ENCODE data around the gene SLC36A3.
"Not testable (repeated sequence)": the region's sequence is repeated elsewhere in the genome, so short reads cannot be mapped to it uniquely, and the experiment has no call there.

Gene SLC36A3

DNA sequence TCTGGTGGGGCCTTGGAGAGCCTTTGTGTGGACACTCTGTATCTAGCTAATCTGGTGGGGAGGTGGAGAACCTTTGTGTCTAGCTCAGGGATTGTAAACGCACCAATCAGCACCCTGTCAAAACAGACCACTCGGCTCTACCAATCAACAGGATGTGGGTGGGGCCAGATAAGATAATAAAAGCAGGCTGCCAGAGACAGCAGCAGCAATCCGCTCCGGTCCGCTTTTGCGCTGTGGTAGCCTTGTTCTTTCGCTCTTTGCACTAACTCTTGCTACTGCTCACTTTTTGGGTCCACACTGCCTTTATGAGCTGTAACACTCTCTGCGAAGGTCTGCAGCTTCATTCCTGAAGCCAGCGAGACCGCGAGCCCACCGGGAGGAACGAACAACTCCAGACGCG is 6.3 kb upstream of the SLC36A3 start:
- not testable (repeated sequence) for H3K27me3 ChIP-seq (ENCODE audit: insufficient read depth, poor library complexity, severe bottlenecking); H3K4me3 ChIP-seq (replicated peaks; ENCODE audit: insufficient read depth, low read length); H3K27ac ChIP-seq (replicated peaks); DNase-seq (ENCODE audit: low read depth in 1 of 2, low spot score in 1 of 2)

- DNase-seq (ENCODE audit: low read depth in 1 of 2, low spot score in 1 of 2); H3K27me3 ChIP-seq (ENCODE audit: insufficient read depth, poor library complexity, severe bottlenecking); H3K4me3 ChIP-seq (replicated peaks; ENCODE audit: insufficient read depth, low read length); H3K27ac ChIP-seq (replicated peaks): not testable (repeated sequence)
These were observed 5.7 kb upstream of the SLC36A3 start for GRCh38 chr5:151309266-151309665.

GRCh38 chr5:151298063-151298855 is 5.3 kb downstream of the SLC36A3 start:
- no peak overlapping the region for H3K4me3 ChIP-seq (replicated peaks; ENCODE audit: insufficient read depth, low read length)
- DNase-seq (ENCODE audit: low read depth in 1 of 2, low spot score in 1 of 2), result peak; percentile 63 to 84
- H3K27me3 ChIP-seq (ENCODE audit: insufficient read depth, poor library complexity, severe bottlenecking), result no peaks in the 10 kb centered on the region
- H3K27ac ChIP-seq (replicated peaks), result 0 out of 2 replicates have a peak overlapping the region, but pooled peaks have one; percentile 15
- no peak for TF ChIP-seq REST (IDR thresholded peaks at IDR 0.05; ENCODE audit: insufficient replicate concordance, low read depth)
- no peak for TF ChIP-seq GABPA (IDR thresholded peaks at IDR 0.05; ENCODE audit: low read depth)
- no peak for TF ChIP-seq SPI1 (IDR thresholded peaks at IDR 0.05; ENCODE audit: borderline replicate concordance, low read depth)
- no peak for TF ChIP-seq CTCF (IDR thresholded peaks at IDR 0.05; ENCODE audit: insufficient read depth, low read length)
- no peak for TF ChIP-seq POLR2AphosphoS5 (IDR thresholded peaks at IDR 0.05; ENCODE audit: low read depth)

DNA sequence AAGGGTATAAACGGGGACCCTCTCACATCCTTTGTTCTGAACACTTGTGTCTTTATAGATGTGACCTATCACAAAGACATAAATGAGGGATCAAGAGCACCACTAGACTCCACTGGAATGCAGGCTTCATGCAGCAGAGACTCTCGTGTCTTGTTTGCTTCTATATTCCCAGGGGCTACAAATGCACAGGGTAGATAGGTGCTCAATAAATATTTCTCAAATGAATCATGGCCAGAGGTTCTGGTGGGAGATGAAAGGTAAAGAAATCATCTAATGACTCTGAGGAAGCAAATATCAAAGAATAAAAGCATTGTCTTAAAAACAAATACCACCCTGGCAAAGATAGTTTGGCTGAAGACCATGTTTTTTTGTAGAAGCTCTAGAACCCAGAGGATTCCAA is 6.6 kb downstream of the SLC36A3 start:
- no peak overlapping the region for H3K4me3 ChIP-seq (replicated peaks; ENCODE audit: insufficient read depth, low read length)
- DNase-seq (ENCODE audit: low read depth in 1 of 2, low spot score in 1 of 2), result no peak
- peak overlapping the region; percentile 44 for H3K27ac ChIP-seq (replicated peaks)
- no peak for TF ChIP-seq CTCF (IDR thresholded peaks at IDR 0.05; ENCODE audit: insufficient read depth, low read length)
- no peak for TF ChIP-seq POLR2AphosphoS5 (IDR thresholded peaks at IDR 0.05; ENCODE audit: low read depth)
- TF ChIP-seq SPI1 (IDR thresholded peaks at IDR 0.05; ENCODE audit: borderline replicate concordance, low read depth), result no peak
- TF ChIP-seq GABPA (IDR thresholded peaks at IDR 0.05; ENCODE audit: low read depth), result no peak
- no peak for TF ChIP-seq REST (IDR thresholded peaks at IDR 0.05; ENCODE audit: insufficient replicate concordance, low read depth)
- no peaks in the 10 kb centered on the region for H3K27me3 ChIP-seq (ENCODE audit: insufficient read depth, poor library complexity, severe bottlenecking)

GRCh38 chr5:151296478-151296830 is 7.1 kb downstream of the SLC36A3 start:
- Histone ChIP-seq H3K27me3 (ENCODE audit: insufficient read depth, poor library complexity, severe bottlenecking) (no peaks in the 10 kb centered on the region), H3K27ac (replicated peaks) (peak overlapping the region; percentile 44), H3K4me3 (replicated peaks; ENCODE audit: insufficient read depth, low read length) (no peak overlapping the region)
- TF ChIP-seq SPI1 (IDR thresholded peaks at IDR 0.05; ENCODE audit: borderline replicate concordance, low read depth) (no peak), CTCF (IDR thresholded peaks at IDR 0.05; ENCODE audit: insufficient read depth, low read length) (no peak), GABPA (IDR thresholded peaks at IDR 0.05; ENCODE audit: low read depth) (no peak), POLR2AphosphoS5 (IDR thresholded peaks at IDR 0.05; ENCODE audit: low read depth) (no peak), REST (IDR thresholded peaks at IDR 0.05; ENCODE audit: insufficient replicate concordance, low read depth) (no peak)
- no peak for DNase-seq (ENCODE audit: low read depth in 1 of 2, low spot score in 1 of 2)

Data from HL-60 (cell line).